ENCODE results near the gene PDXP. TPM values are rescaled to one million over a fixed set of nuclear protein-coding genes. Genes with fewer than 3 reads are reported as not detected.

Gene PDXP
- total and polyA plus RNA-seq, 9 of the 15 experiments (the other 6 are each of a cell fraction or from before 2014, with no cell fraction given), result 7.9 to 54.2 (median 38.8) TPM

- TF ChIP-seq ZBTB11 (CRISPR knock-in tag; IDR thresholded peaks at IDR 0.05) (0 out of 6 replicates have a peak, but pooled peaks of 1 of the 3 experiments have one; percentile 17), TCF15 (CRISPR knock-in tag; IDR thresholded peaks at IDR 0.05) (no peak), RCOR1 (IDR thresholded peaks at IDR 0.05; ENCODE audit: borderline replicate concordance in 1 of 2, low read depth in 2 of 2, low read length in 2 of 2) (peak in 1 of 2 experiments; percentile 37; a peak in 1 of 4 replicates), RBM25 (IDR thresholded peaks at IDR 0.05; ENCODE audit: low read depth, low read length, severe bottlenecking) (peak; percentile 16), IRF1 (CRISPR knock-in tag; IDR thresholded peaks at IDR 0.05; ENCODE audit: borderline replicate concordance) (no peak), ZNF175 (CRISPR knock-in tag; IDR thresholded peaks at IDR 0.05; ENCODE audit: low read depth) (no peak), NCOA1 (IDR thresholded peaks at IDR 0.05; ENCODE audit: low read depth) (no peak), MAX (CRISPR knock-in tag; IDR thresholded peaks at IDR 0.05) (no peak), NELFE (IDR thresholded peaks at IDR 0.05; ENCODE audit: insufficient read depth, insufficient read length) (no peak), IRF9 (tag; IDR thresholded peaks at IDR 0.05) (no peak), RFX5 (IDR thresholded peaks at IDR 0.05; ENCODE audit: low read depth, low read length) (no peak), NFE2L1 (tag; IDR thresholded peaks at IDR 0.05; ENCODE audit: borderline replicate concordance, low read depth) (no peak), ARID4B (CRISPR knock-in tag; IDR thresholded peaks at IDR 0.05) (0 out of 2 replicates have a peak, but pooled peaks have one; percentile 52), RNF2 (IDR thresholded peaks at IDR 0.05) (no peak), HLTF (IDR thresholded peaks at IDR 0.05) (no peak), NFE2 (IDR thresholded peaks at IDR 0.05; ENCODE audit: low read depth) (no peak), GABPB2 (CRISPR knock-in tag; conservative IDR thresholded peaks at IDR 0.05) (no peak)
Measured at GRCh38 chr22:37681556-37682049, 23.1 kb downstream of the PDXP start (continued).
